Measurements from ENCODE around the gene TSPEAR.

TSPEAR gene

GRCh38 chr21:44740742-44741141 is 29.4 kb upstream of the TSPEAR start:
- no peak for DNase-seq (ENCODE audit: low read depth)

GRCh38 chr21:44739316-44739715 is 27.9 kb upstream of the TSPEAR start:
- DNase-seq (ENCODE audit: low read depth): no peak

DNA sequence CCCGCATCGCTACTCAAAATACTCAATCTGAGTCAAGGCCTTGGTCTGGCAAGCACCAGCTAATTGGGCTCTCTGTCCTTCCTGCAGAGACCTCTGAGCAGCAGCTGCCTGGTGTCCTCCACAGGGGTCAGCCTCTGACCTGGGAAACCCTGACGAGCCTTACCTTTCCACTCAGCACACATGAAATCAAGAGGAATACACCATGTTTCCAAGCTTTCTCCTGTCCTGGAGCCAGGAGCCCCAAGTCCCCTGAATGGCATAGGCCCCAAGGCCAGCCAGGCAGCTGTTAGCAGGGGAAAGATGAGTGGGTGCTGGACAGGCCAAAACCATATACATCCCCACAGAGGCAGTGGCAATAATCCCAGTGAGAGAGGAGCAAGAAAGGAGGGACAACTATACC is 27.2 kb upstream of the TSPEAR start:
- DNase-seq (ENCODE audit: low read depth): no peak

DNA sequence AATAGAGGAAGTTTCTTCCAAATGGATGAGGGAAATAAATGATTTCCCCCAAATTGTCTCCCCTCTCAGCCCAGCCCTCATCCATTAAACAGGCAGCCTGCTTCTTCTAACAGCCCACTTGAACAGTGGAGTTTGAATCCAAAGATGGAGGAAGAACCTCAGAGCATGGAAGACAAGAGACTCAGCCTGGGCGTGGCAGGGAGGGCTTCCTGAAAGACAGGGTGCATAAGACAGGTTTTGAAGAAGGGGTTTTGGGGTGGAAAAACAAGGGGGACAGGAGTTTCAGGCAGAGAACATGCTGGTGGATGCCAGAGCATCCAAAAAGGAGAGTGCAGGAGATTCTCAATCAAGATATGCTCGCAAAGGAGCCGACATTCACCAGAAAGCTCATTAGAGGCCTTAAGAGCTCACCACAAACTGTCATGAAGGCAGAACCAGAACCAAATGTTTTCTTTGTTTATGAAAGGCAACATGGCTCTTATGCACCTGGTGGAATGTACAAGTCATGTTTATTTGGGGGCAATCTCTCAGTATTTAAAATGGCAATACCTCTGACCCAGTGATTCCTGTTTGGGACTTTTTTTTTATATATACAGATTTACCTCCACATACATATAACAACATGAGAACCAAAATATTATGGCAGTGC is 26.5 kb upstream of the TSPEAR start:
- DNase-seq (ENCODE audit: low read depth): no peak

DNA sequence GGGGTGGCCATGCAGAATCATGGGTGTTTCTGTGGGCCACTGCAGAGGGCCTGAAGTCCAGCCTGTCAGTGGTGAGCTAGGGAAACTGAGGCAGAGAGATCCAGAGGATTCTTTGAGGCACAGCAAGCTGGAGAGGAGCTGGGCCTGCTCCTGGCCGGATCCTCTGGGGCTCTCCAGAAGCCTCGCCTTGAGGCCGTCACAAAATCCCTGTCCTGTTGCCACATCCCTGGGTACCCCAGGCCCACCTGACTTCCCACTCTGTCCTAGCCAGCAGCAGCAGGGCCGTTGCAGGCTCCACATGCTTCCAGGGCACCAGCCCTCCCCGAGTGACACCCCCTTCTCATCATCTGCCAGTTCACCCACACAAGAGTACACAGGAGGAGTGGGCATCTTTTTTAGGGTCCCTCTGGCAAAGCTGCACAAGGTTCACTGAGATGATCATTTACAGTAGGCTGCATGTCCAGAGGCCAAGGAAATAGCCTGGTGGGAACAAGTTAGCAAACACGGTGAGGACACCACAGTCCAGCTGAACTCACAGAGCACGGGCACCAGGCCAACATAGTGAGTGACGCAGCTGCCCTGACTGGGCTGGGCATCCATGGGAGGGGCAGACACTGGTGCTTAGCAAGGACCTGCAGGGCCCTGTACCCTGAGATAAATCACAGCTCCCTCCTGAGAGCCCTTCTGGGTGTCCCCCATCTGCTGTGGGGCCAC is 25.1 kb upstream of the TSPEAR start:
- DNase-seq (ENCODE audit: low read depth): no peak

GRCh38 chr21:44735821-44736220 is 24.4 kb upstream of the TSPEAR start:
- no peak for DNase-seq (ENCODE audit: low read depth)

- no peak for DNase-seq (ENCODE audit: low read depth)
Observed at GRCh38 chr21:44734841-44735240, 23.5 kb upstream of the TSPEAR start.

DNA sequence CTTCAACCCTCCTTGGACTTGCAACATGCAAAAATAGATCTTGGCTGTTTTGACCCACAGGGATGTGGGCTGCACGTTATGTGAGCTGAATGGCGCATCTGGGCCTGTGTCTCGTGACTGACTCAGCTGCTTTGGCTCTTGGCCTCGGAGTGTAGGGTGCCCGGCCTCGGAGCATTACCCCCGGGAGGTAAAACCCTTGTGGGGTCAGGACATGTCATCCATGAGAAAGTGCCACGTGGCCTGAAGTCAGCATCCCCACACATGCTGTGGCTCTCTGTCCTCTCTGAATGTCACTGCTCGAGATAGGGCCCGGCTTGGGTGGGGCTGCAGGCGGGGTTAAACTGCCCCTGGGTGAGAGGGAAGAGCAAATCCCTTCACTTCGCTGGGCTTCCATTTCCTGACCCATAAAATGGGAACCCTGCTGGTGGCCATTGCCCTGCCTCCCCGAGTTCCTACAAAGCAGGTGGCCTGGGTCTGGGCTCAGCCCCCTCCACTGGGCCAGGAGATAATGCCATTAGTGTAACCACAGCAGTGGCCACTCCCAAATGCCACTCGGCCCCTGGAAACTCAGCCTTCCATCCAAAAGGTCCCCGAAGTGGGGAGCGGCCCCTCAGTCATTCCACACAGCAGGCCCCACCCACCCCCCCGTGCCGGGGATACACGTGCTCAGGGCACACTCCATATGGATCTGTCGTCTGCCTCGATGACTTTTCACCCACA is 22.8 kb upstream of the TSPEAR start:
- no peak for DNase-seq (ENCODE audit: low read depth)

DNA sequence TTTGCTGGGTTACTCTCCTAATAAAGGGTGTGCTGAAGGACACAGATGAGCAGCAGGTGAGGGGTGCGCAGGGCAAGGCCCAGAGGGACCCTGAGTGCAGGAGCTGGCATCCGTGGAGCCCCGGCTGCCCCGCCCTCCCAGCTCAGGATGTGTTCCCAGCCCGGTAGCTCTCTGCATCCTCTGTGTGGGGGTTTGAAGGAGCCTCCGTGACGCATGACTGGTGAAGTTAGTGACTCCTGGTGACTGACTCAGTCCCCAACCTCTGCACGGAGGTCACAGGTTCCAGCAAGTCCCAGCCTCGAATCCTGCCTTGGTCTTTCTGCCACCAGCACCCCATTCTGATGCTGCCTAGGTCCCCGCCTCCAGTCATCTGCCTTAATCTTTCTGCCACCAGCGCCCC is 21.6 kb upstream of the TSPEAR start:
- no peak for DNase-seq (ENCODE audit: low read depth)

- DNase-seq (ENCODE audit: low read depth): no peak
Observed at GRCh38 chr21:44732263-44732662, 20.9 kb upstream of the TSPEAR start.

GRCh38 chr21:44730951-44731579 is 19.7 kb upstream of the TSPEAR start:
- DNase-seq (ENCODE audit: low read depth): no peak

- DNase-seq (ENCODE audit: low read depth): no peak
Observed at GRCh38 chr21:44730028-44730395, 18.6 kb upstream of the TSPEAR start.

- no peak for DNase-seq (ENCODE audit: low read depth)
Observed at GRCh38 chr21:44729336-44730027, 18.1 kb upstream of the TSPEAR start.

DNA sequence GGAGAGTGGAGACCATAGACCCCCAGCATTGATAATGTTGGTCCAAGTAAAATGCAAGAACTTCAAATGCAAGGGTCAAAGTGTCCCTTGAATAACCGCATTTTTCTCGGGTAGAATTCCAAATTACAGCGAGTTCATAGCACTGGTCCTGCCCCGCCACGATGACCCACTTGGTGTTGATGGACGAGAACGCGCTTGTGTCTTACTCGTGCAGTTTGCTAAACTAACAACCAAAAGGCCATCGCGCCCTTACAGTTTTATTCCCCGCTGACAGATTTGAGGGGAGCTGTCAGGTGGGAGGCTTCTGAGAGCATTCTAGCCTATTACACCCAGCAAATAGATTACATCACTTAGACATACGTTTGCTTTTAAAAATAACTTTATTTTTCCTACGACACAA is 17.3 kb upstream of the TSPEAR start:
- DNase-seq (ENCODE audit: low read depth): no peak

- DNase-seq (ENCODE audit: low read depth): no peak
Observed at GRCh38 chr21:44727757-44728156, 16.4 kb upstream of the TSPEAR start.

DNA sequence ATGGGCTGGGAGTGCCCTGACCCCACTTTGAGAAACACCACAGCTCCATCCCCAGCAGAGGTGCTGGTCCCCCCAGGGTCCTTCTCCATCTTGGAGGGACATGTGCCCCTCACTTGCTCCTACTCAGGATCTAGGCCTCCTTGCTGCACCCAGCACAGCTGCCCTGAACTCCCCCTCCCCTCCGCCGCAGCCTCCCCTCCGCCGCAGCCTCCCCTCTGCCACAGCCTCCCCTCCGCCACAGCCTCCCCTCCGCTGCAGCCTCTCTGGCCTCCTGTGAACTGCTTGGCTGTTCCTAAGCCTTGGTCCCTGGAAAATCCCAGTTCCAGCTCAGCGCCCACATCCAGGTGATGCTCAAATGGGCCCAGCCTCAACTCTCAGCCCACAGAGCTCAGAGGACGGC is 15.9 kb upstream of the TSPEAR start:
- DNase-seq (ENCODE audit: low read depth): no peak

- no peak for DNase-seq (ENCODE audit: low read depth)
Observed at GRCh38 chr21:44726826-44727225, 15.5 kb upstream of the TSPEAR start.

GRCh38 chr21:44724926-44725325 is 13.6 kb upstream of the TSPEAR start:
- DNase-seq (ENCODE audit: low read depth): no peak

- no peak for DNase-seq (ENCODE audit: low read depth)
Observed at GRCh38 chr21:44724196-44724595, 12.8 kb upstream of the TSPEAR start.

GRCh38 chr21:44723177-44724131 is 12.1 kb upstream of the TSPEAR start:
- DNase-seq (ENCODE audit: low read depth): no peak

- no peak for DNase-seq (ENCODE audit: low read depth)
Observed at GRCh38 chr21:44722731-44723130, 11.4 kb upstream of the TSPEAR start.

Measured in T-helper 22 cell (primary cell).